Measurements from ENCODE around the gene GNLY. TPM values are rescaled to one million over a fixed set of nuclear protein-coding genes. Genes with fewer than 3 reads are reported as not detected.
"Not testable (repeated sequence)": the region's sequence is repeated elsewhere in the genome, so short reads cannot be mapped to it uniquely, and the experiment has no call there.

GNLY gene
- total and polyA plus RNA-seq, 2 donors (not counting 3 experiments of a cell fraction or from before 2014, with no cell fraction given): not detected

DNA sequence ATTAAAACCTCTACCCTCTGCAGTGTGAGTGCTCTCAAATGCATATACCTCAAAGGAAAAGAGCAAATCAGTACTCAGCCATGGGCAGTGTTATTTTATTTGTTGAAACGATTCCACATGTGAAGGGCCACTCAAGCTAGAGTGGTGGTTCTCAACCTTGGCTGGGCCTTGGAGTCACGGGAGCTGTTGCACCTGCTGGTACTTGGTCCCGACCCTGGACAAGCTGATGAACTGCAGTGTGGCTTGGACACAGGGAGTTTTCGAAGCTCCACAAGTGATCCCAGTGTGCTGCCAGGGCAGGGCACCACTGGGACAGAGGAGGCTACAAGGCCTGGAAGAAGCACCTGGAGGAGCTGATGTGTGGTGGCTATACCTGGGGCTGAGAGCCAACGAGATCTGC lies 19.7 kb downstream of the GNLY start:
- no peaks in the 10 kb centered on the region for H3K9me3 ChIP-seq (replicated peaks; ENCODE audit: control insufficient read depth, insufficient read depth, low read length)
- no peaks in the 10 kb centered on the region for H3K9me1 ChIP-seq (replicated peaks; ENCODE audit: control insufficient read depth, extremely low read depth, insufficient read depth, low read length)
- H3K4me2 ChIP-seq (ENCODE audit: insufficient read depth, low read length): no peak overlapping the region
- dilution Hi-C loops (cut with MboI; ENCODE audit: extremely low pct_ligation_motif_present, low sequenced_read_pairs): loop anchor here (25.0 kb wide), 1 partner anchor 98 kb away; no protein-coding TSS in a partner anchor
- H3K9ac ChIP-seq (replicated peaks; ENCODE audit: extremely low read depth, insufficient read depth, low read length): no peak overlapping the region
- no peaks in the 10 kb centered on the region for H3K36me3 ChIP-seq (ENCODE audit: control insufficient read depth in 2 of 2, extremely low read depth in 1 of 2, insufficient read depth in 2 of 2, low read length in 2 of 2)
- FAIRE-seq (no peak), DNase-seq (ENCODE audit: low read depth, low spot score) (no peak)
- no peaks in the 10 kb centered on the region for H3K79me2 ChIP-seq (ENCODE audit: control insufficient read depth, insufficient read depth, low read length)
- H3K27me3 ChIP-seq (ENCODE audit: control insufficient read depth in 2 of 2, insufficient read depth in 2 of 2, low read length in 2 of 2): peaks cover 2% of the 10 kb centered on the region in 2 experiments
- BruUV-seq (replicated peaks): no TSS peak
- no peaks in the 10 kb centered on the region for H4K20me1 ChIP-seq (replicated peaks; ENCODE audit: control insufficient read depth, extremely low read depth, insufficient read depth, low read length)
- no peak for TF ChIP-seq GATA2 (IDR thresholded peaks at IDR 0.05; ENCODE audit: insufficient read depth, insufficient read length, low read depth, low read length)
- TF ChIP-seq FOS (IDR thresholded peaks at IDR 0.05; ENCODE audit: borderline replicate concordance, insufficient read depth, low read length): no peak
- H3K27ac ChIP-seq (ENCODE audit: insufficient read depth, low read depth, low read length): no peak overlapping the region
- H3K4me1 ChIP-seq (ENCODE audit: control insufficient read depth, extremely low read depth, insufficient read depth, low read length): peaks cover 9% of the 10 kb centered on the region
- POLR2A ChIA-PET: no interaction called here
- H3K4me3 ChIP-seq (replicated peaks in 1 of 3; ENCODE audit: insufficient read depth in 1 of 3, low read depth in 1 of 3, low read length in 3 of 3): no peak overlapping the region
- H2AFZ ChIP-seq (ENCODE audit: low read depth, low read length): no peak overlapping the region
- CTCF ChIA-PET: interaction anchor here (0.7 to 2.7 kb wide), 6 partner anchors 9 to 100 kb away, joined by 3 to 15 read pairs (median 4); no protein-coding TSS in a partner anchor
- intact Hi-C loops (cut with micrococcal nuclease): no loop called here

GRCh38 chr2:85714421-85714820 lies 20.3 kb downstream of the GNLY start:
- H3K4me3 ChIP-seq (replicated peaks in 1 of 3; ENCODE audit: insufficient read depth in 1 of 3, low read depth in 1 of 3, low read length in 3 of 3); H4K20me1 ChIP-seq (replicated peaks; ENCODE audit: control insufficient read depth, extremely low read depth, insufficient read depth, low read length); H3K79me2 ChIP-seq (ENCODE audit: control insufficient read depth, insufficient read depth, low read length); intact Hi-C loops (cut with micrococcal nuclease); POLR2A ChIA-PET; H3K4me2 ChIP-seq (ENCODE audit: insufficient read depth, low read length); H3K4me1 ChIP-seq (ENCODE audit: control insufficient read depth, extremely low read depth, insufficient read depth, low read length); H3K9me3 ChIP-seq (replicated peaks; ENCODE audit: control insufficient read depth, insufficient read depth, low read length); H2AFZ ChIP-seq (ENCODE audit: low read depth, low read length); H3K9me1 ChIP-seq (replicated peaks; ENCODE audit: control insufficient read depth, extremely low read depth, insufficient read depth, low read length); DNase-seq (ENCODE audit: low read depth, low spot score); FAIRE-seq; H3K36me3 ChIP-seq (ENCODE audit: control insufficient read depth in 2 of 2, extremely low read depth in 1 of 2, insufficient read depth in 2 of 2, low read length in 2 of 2); H3K9ac ChIP-seq (replicated peaks; ENCODE audit: extremely low read depth, insufficient read depth, low read length); BruUV-seq (replicated peaks); H3K27me3 ChIP-seq (ENCODE audit: control insufficient read depth in 2 of 2, insufficient read depth in 2 of 2, low read length in 2 of 2); H3K27ac ChIP-seq (ENCODE audit: insufficient read depth, low read depth, low read length): not testable (repeated sequence)
- dilution Hi-C loops (cut with MboI; ENCODE audit: extremely low pct_ligation_motif_present, low sequenced_read_pairs): loop anchor here (25.0 kb wide), 1 partner anchor 98 kb away; no protein-coding TSS in a partner anchor
- CTCF ChIA-PET: interaction anchor here (0.7 to 2.7 kb wide), 5 partner anchors 10 to 100 kb away, joined by 3 to 15 read pairs (median 4); no protein-coding TSS in a partner anchor

Data from endothelial cell of umbilical vein (primary cell).